Immature natural killer cell (primary cell): ENCODE measurements around the gene VWA8. TPM values are rescaled to one million over a fixed set of nuclear protein-coding genes. Genes with fewer than 3 reads are reported as not detected.
A peak's percentile ranks its signal among the peaks of the same experiment; 100 is the strongest.
"Not testable (repeated sequence)": the region's sequence is repeated elsewhere in the genome, so short reads cannot be mapped to it uniquely, and the experiment has no call there.

Experiments
- DNase-seq, 3 donors: peaks; one replicate each; pipeline ENCODE4 v3.0.0; 2022; ENCODE audit warnings: mixed read lengths in 1 of 3
- H3K27ac Mint-ChIP-seq, 6 donors: one replicate each; pipeline ENCODE4 v1.8.0; 2020; ENCODE audit warnings: mixed read lengths in 6 of 6, mild to moderate bottlenecking in 5 of 6, inconsistent platforms in 4 of 6, moderate library complexity in 3 of 6
- H3K27me3 Mint-ChIP-seq, 3 donors: one replicate each; pipeline ENCODE4 v1.8.0; 2020 to 2021; ENCODE audit warnings: low read depth in 3 of 3, mild to moderate bottlenecking in 3 of 3, mixed read lengths in 3 of 3, moderate library complexity in 3 of 3, inconsistent platforms in 1 of 3
- H3K36me3 Mint-ChIP-seq, 3 donors: one replicate each; pipeline ENCODE4 v1.8.0; 2020; ENCODE audit warnings: mixed read lengths in 3 of 3, inconsistent platforms in 2 of 3, mild to moderate bottlenecking in 2 of 3
- H3K4me1 Mint-ChIP-seq, 2 donors: one replicate each; pipeline ENCODE4 v1.8.0; 2020; ENCODE audit warnings: inconsistent platforms in 2 of 2, mild to moderate bottlenecking in 2 of 2, mixed read lengths in 2 of 2, moderate library complexity in 1 of 2
- H3K4me3 Mint-ChIP-seq, 5 donors: one replicate each; pipeline ENCODE4 v1.8.0; 2020; ENCODE audit warnings: mild to moderate bottlenecking in 5 of 5, mixed read lengths in 5 of 5, inconsistent platforms in 3 of 5, moderate library complexity in 3 of 5
- H3K9me3 Mint-ChIP-seq, 6 donors: one replicate each; pipeline ENCODE4 v1.8.0; 2020; ENCODE audit warnings: mild to moderate bottlenecking in 6 of 6, mixed read lengths in 6 of 6, inconsistent platforms in 4 of 6, moderate library complexity in 3 of 6
- polyA plus RNA-seq, 3 donors: library from polyadenylated mRNA; unstranded; fragments of 300-500 nt; fragmentation: Illumina TruSeq; gene quantifications; one replicate each; pipeline ENCODE4 v1.2.3, GENCODE V29; 2021

VWA8 gene
- polyA plus RNA-seq, 3 donors from 2014 or later = 3.0 to 4.9 (median 3.2) TPM

- Mint-ChIP-seq H3K36me3 (peaks cover 15 to 36% (median 22%) of the 10 kb centered on the region in 3 donors), H3K9me3 (no peaks in the 10 kb centered on the region), H3K27ac (peak overlapping the region in 3 of 6 donors; percentile 4 to 24 (median 10)), H3K27me3 (no peaks in the 10 kb centered on the region), H3K4me3 (peak overlapping the region in 1 of 5 donors; percentile 5), H3K4me1 (peaks cover 8 to 12% of the 10 kb centered on the region in 2 donors)
- DNase-seq = no peak
Measured at GRCh38 chr13:41577436-41577835, 383.5 kb downstream of the VWA8 start.

- H3K27ac Mint-ChIP-seq, H3K9me3 Mint-ChIP-seq, H3K4me3 Mint-ChIP-seq, DNase-seq, H3K27me3 Mint-ChIP-seq: not testable (repeated sequence)
- peaks cover 10 to 28% (median 24%) of the 10 kb centered on the region in 3 donors for H3K36me3 Mint-ChIP-seq
- peaks cover 8 to 12% of the 10 kb centered on the region in 2 donors for H3K4me1 Mint-ChIP-seq
Measured at GRCh38 chr13:41573640-41574039, 387.3 kb downstream of the VWA8 start.

GRCh38 chr13:41571817-41572340 is 389.0 kb downstream of the VWA8 start:
- H3K4me3 Mint-ChIP-seq, H3K4me1 Mint-ChIP-seq, H3K27me3 Mint-ChIP-seq, H3K9me3 Mint-ChIP-seq, H3K27ac Mint-ChIP-seq, DNase-seq: not testable (repeated sequence)
- H3K36me3 Mint-ChIP-seq = peaks cover 17 to 36% (median 28%) of the 10 kb centered on the region in 3 donors

- Mint-ChIP-seq H3K36me3 (peaks cover 7 to 20% (median 15%) of the 10 kb centered on the region in 3 donors), H3K27me3 (peaks cover 0 to 1% (median 0%) of the 10 kb centered on the region in 3 donors), H3K4me3 (no peak overlapping the region), H3K4me1 (no peaks in the 10 kb centered on the region), H3K9me3 (no peaks in the 10 kb centered on the region), H3K27ac (no peak overlapping the region)
- no peak for DNase-seq
Measured at GRCh38 chr13:41568972-41569351, 391.9 kb downstream of the VWA8 start.

GRCh38 chr13:41568143-41568971 is 392.6 kb downstream of the VWA8 start:
- H3K4me3 Mint-ChIP-seq = no peak overlapping the region
- no peak for DNase-seq
- no peaks in the 10 kb centered on the region for H3K4me1 Mint-ChIP-seq
- H3K36me3 Mint-ChIP-seq = peaks cover 7 to 20% (median 15%) of the 10 kb centered on the region in 3 donors
- no peaks in the 10 kb centered on the region for H3K9me3 Mint-ChIP-seq
- H3K27ac Mint-ChIP-seq = no peak overlapping the region
- peaks cover 0 to 2% (median 1%) of the 10 kb centered on the region in 3 donors for H3K27me3 Mint-ChIP-seq

- H3K4me3 Mint-ChIP-seq = no peak overlapping the region
- no peaks in the 10 kb centered on the region for H3K4me1 Mint-ChIP-seq
- H3K36me3 Mint-ChIP-seq = peaks cover 7 to 20% (median 15%) of the 10 kb centered on the region in 3 donors
- H3K27ac Mint-ChIP-seq = no peak overlapping the region
- DNase-seq = no peak
- no peaks in the 10 kb centered on the region for H3K9me3 Mint-ChIP-seq
- peaks cover 0 to 2% (median 1%) of the 10 kb centered on the region in 3 donors for H3K27me3 Mint-ChIP-seq
Measured at GRCh38 chr13:41567363-41567762, 393.5 kb downstream of the VWA8 start.

GRCh38 chr13:41565846-41566245 is 395.1 kb downstream of the VWA8 start:
- H3K9me3 Mint-ChIP-seq = no peaks in the 10 kb centered on the region
- H3K4me1 Mint-ChIP-seq = no peaks in the 10 kb centered on the region
- H3K4me3 Mint-ChIP-seq = no peak overlapping the region
- H3K36me3 Mint-ChIP-seq = peaks cover 7 to 18% (median 14%) of the 10 kb centered on the region in 3 donors
- H3K27me3 Mint-ChIP-seq = peaks cover 0 to 2% (median 1%) of the 10 kb centered on the region in 3 donors
- no peak for DNase-seq
- H3K27ac Mint-ChIP-seq = no peak overlapping the region

DNA sequence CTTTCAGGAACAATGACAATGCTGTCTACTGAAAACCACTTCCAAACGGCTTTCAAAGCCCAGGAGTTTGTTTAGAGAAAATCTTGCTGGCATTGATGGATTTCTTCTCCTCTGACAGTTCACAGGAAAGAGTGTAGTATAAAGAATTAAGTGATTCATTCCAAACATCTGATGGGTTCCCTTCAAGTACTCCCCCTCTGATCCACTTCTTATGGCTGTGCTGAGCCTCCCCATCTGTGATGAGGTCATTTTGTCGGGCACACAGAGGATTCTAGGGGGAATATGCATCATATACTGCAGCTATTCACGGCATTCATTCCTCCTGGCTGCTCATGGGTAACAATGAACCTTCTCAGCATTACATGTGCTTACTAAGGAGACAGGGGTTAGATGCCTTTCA is 395.7 kb downstream of the VWA8 start:
- no peak for DNase-seq
- Mint-ChIP-seq H3K4me1 (no peaks in the 10 kb centered on the region), H3K9me3 (no peaks in the 10 kb centered on the region), H3K4me3 (no peak overlapping the region), H3K27me3 (peaks cover 0 to 2% (median 1%) of the 10 kb centered on the region in 3 donors), H3K27ac (no peak overlapping the region), H3K36me3 (peaks cover 7 to 16% (median 11%) of the 10 kb centered on the region in 3 donors)

GRCh38 chr13:41563984-41564365 is 396.9 kb downstream of the VWA8 start:
- Mint-ChIP-seq H3K36me3 (peaks cover 7 to 11% (median 10%) of the 10 kb centered on the region in 3 donors), H3K4me3 (no peak overlapping the region), H3K27ac (no peak overlapping the region), H3K27me3 (peaks cover 0 to 2% (median 1%) of the 10 kb centered on the region in 3 donors), H3K4me1 (no peaks in the 10 kb centered on the region), H3K9me3 (no peaks in the 10 kb centered on the region)
- no peak for DNase-seq

DNA sequence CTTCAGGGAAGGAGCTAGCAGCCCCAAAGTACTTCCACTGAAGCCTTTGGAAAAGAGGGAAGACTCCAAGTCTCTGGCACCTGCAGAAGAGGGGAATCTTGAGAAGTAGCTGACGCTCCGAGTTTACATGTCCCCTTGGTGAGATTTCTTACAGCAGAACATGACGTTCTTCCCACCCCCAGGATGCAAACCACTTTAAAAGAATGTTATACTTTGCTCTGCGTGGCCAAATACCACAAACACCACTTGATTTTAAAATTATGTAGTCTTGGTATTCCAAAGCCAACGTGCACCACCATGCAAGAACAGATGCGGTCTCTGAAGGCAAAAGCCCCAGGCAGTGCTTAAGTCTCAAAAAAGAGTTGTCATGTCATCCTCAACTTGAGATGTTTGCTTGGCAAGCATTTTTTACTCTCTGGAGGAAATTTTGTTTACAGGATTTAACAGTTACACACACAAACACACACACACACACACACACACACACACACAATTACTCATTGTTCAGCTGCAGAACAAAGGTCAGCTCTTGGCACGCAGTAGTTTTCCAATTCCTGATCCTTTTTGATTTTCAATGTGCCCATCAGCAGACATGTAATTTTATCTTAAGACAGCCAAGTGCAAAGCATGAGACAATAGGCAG is 397.4 kb downstream of the VWA8 start:
- no peak for DNase-seq
- H3K27ac Mint-ChIP-seq = no peak overlapping the region
- no peaks in the 10 kb centered on the region for H3K4me1 Mint-ChIP-seq
- no peaks in the 10 kb centered on the region for H3K9me3 Mint-ChIP-seq
- peaks cover 0 to 3% (median 1%) of the 10 kb centered on the region in 3 donors for H3K27me3 Mint-ChIP-seq
- peaks cover 7 to 11% (median 10%) of the 10 kb centered on the region in 3 donors for H3K36me3 Mint-ChIP-seq
- no peak overlapping the region for H3K4me3 Mint-ChIP-seq

DNA sequence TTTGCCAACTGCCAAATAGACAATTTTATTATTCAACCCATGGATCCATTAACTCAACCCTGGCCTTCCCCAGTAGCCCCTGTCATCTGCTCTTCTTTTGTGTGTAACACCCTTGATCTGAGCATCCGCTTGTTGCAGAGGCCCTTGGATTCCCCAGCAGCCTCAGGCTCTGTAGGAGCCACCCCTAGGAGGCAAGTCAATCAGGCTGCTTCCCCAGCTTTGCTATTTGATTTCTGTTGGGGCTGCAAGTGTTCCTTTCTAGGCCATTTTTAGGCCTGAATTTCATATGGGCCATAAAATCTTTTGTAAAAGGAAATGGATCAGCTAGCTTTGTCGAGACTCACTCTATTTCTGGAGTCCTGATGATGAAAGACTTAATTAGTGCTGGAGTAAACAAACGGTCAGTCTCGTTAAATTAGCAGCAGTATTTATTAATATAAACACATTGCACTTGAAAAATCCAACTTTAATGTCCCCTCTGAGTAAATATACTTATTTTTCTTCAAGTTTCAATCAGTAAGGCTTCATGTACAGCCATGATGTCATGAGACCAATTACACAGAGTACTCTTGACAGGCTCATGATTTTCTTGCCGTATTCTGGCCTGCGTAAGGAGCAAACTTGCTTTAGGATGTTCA is 398.2 kb downstream of the VWA8 start:
- Mint-ChIP-seq H3K4me3 (no peak overlapping the region), H3K36me3 (peaks cover 2 to 5% (median 5%) of the 10 kb centered on the region in 3 donors)

GRCh38 chr13:41562083-41562482 is 398.8 kb downstream of the VWA8 start:
- H3K36me3 Mint-ChIP-seq = peaks cover 0 to 5% (median 0%) of the 10 kb centered on the region in 3 donors
- peaks cover 0 to 6% (median 1%) of the 10 kb centered on the region in 3 donors for H3K27me3 Mint-ChIP-seq
- DNase-seq = no peak
- no peak overlapping the region for H3K27ac Mint-ChIP-seq
- no peaks in the 10 kb centered on the region for H3K9me3 Mint-ChIP-seq
- no peaks in the 10 kb centered on the region for H3K4me1 Mint-ChIP-seq
- no peak overlapping the region for H3K4me3 Mint-ChIP-seq

More for the DNA sequence above, 398.2 kb downstream of the VWA8 start:
- peaks cover 0 to 6% (median 1%) of the 10 kb centered on the region in 3 donors for H3K27me3 Mint-ChIP-seq
- no peaks in the 10 kb centered on the region for H3K9me3 Mint-ChIP-seq
- no peak for DNase-seq
- H3K27ac Mint-ChIP-seq = no peak overlapping the region
- H3K4me1 Mint-ChIP-seq = no peaks in the 10 kb centered on the region

DNA sequence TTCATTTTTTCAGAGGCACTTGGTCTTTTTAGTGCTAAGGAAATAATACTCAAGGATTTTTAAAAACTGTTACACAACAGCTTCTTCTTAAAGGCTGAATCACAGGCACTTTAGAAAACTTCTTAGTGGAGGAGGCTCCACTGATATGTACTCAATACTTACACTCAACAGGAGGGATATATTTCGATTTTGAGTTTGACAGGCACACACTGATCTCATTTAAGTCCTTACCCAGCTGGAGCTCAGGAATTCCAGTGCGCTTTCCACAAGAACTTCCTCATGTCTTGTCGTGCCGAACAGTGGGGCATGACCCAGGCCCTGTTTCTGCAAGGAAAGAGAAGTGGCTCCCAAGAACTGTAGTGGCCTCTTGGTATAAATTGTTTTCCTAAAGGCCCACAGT is 399.7 kb downstream of the VWA8 start:
- Mint-ChIP-seq H3K4me1 (no peaks in the 10 kb centered on the region), H3K9me3 (no peaks in the 10 kb centered on the region), H3K36me3 (peaks cover 0 to 5% (median 0%) of the 10 kb centered on the region in 3 donors), H3K4me3 (no peak overlapping the region), H3K27me3 (peaks cover 0 to 6% (median 1%) of the 10 kb centered on the region in 3 donors), H3K27ac (no peak overlapping the region)
- no peak for DNase-seq
